ENCODE measurements around the gene CCDC178. TPM values are rescaled to one million over a fixed set of nuclear protein-coding genes. Genes with fewer than 3 reads are reported as not detected.

The CCDC178 gene
- total and polyA plus RNA-seq, 2 donors (not counting 3 experiments of a cell fraction or from before 2014, with no cell fraction given) = 0.80 to 1.6 TPM

DNA sequence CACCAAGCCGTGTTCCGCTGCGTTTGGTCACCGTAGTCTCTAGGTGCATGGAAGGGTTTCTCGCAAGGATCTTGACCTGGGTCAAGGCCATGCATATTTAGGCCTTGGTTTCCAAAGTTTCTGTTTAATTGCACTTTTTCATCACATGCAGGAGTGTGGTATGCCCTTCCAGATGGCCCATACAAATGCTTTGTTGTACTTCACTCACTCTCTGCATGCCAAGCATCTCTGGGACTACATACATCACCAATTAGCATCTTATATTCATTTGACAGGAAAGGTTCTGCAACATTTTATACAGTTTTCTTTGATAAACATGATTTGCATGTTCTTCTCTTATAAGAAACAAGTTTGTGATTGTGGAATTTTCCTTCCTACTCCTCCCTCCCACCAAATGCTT lies 534.9 kb downstream of the CCDC178 start:
- Histone ChIP-seq H3K4me3 (replicated peaks in 1 of 3; ENCODE audit: insufficient read depth in 1 of 3, low read depth in 1 of 3, low read length in 3 of 3) (no peak overlapping the region), H3K9ac (replicated peaks; ENCODE audit: extremely low read depth, insufficient read depth, low read length) (no peak overlapping the region), H3K27ac (ENCODE audit: insufficient read depth, low read depth, low read length) (no peak overlapping the region), H3K4me2 (ENCODE audit: insufficient read depth, low read length) (no peak overlapping the region), H4K20me1 (replicated peaks; ENCODE audit: control insufficient read depth, extremely low read depth, insufficient read depth, low read length) (no peaks in the 10 kb centered on the region), H3K4me1 (ENCODE audit: control insufficient read depth, extremely low read depth, insufficient read depth, low read length) (no peaks in the 10 kb centered on the region), H3K9me3 (replicated peaks; ENCODE audit: control insufficient read depth, insufficient read depth, low read length) (no peaks in the 10 kb centered on the region), H3K79me2 (ENCODE audit: control insufficient read depth, insufficient read depth, low read length) (no peaks in the 10 kb centered on the region), H3K9me1 (replicated peaks; ENCODE audit: control insufficient read depth, extremely low read depth, insufficient read depth, low read length) (no peaks in the 10 kb centered on the region), H3K36me3 (ENCODE audit: control insufficient read depth in 2 of 2, extremely low read depth in 1 of 2, insufficient read depth in 2 of 2, low read length in 2 of 2) (no peaks in the 10 kb centered on the region), H2AFZ (ENCODE audit: low read depth, low read length) (no peak overlapping the region), H3K27me3 (ENCODE audit: control insufficient read depth in 2 of 2, insufficient read depth in 2 of 2, low read length in 2 of 2) (peaks cover 2 to 5% of the 10 kb centered on the region in 2 experiments)
- intact Hi-C loops (cut with micrococcal nuclease) = no loop called here
- BruUV-seq (replicated peaks) = no TSS peak
- TF ChIP-seq JUN (IDR thresholded peaks at IDR 0.05; ENCODE audit: borderline replicate concordance, insufficient read depth, insufficient read length, low read depth) (no peak), CTCF (IDR thresholded peaks at IDR 0.05; ENCODE audit: extremely low read depth in 1 of 2, insufficient read depth in 1 of 2, low read depth in 1 of 2, low read length in 2 of 2) (no peak), POLR2A (IDR thresholded peaks at IDR 0.05; ENCODE audit: low read depth, low read length) (no peak), GATA2 (IDR thresholded peaks at IDR 0.05; ENCODE audit: insufficient read depth, insufficient read length, low read depth, low read length) (no peak), POLR2AphosphoS5 (IDR thresholded peaks at IDR 0.05; ENCODE audit: insufficient read depth, low read depth, low read length) (no peak), MYC (IDR thresholded peaks at IDR 0.05; ENCODE audit: low read depth, low read length) (no peak), FOS (IDR thresholded peaks at IDR 0.05; ENCODE audit: borderline replicate concordance, insufficient read depth, low read length) (no peak)
- TF ChIP-seq, protein P1, sequence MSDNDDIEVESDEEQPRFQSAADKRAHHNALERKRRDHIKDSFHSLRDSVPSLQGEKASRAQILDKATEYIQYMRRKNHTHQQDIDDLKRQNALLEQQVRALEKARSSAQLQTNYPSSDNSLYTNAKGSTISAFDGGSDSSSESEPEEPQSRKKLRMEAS (IDR thresholded peaks at IDR 0.05; ENCODE audit: insufficient read depth, insufficient read length) = no peak
- ChIA-PET CTCF (no interaction called here), POLR2A (no interaction called here)
- DNase-seq (ENCODE audit: low read depth, low spot score) (no peak), FAIRE-seq (no peak)
- dilution Hi-C loops (cut with MboI; ENCODE audit: extremely low pct_ligation_motif_present, low sequenced_read_pairs) = no loop called here
